Measurements from ENCODE around the gene PARS2. TPM values are rescaled to one million over a fixed set of nuclear protein-coding genes. Genes with fewer than 3 reads are reported as not detected.
A peak's percentile ranks its signal among the peaks of the same experiment; 100 is the strongest.

PARS2 gene
- total RNA-seq, 2 donors from 2014 or later: 3.9 to 4.0 TPM

DNA sequence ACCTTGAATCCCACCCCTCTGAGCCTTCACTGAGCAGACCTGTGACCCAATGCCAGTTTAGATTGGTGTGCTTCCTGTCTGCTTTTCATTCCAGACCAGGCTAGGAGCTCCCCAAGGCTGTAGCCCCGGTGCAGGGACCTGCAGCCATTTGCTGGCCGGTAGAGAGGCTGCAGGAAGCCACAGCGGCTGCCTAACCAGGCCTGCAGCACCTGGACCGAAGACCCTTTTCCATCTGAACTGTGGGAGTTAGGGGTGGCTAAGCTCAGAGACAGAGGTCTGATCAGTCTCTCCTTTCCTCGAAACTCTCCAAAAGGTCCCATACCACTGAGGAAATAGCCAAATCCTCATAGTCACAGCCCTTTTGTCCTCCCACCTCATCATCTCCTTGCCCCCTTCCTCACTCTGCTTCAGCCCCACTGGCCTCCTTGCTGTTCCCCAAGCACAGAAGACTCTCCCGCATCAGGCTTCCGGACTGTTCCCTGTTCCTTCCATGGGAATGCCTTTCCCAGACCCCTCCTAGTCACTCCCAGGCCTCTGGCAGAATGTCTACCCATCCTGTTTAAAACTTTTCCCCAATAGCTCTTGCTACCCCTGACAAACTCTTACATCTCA is 49.3 kb downstream of the PARS2 start:
- no peaks in the 10 kb centered on the region for H3K27me3 ChIP-seq
- peak overlapping the region; percentile 76 to 90 for H3K4me3 ChIP-seq
- H3K27ac ChIP-seq: peak overlapping the region; percentile 67 to 79
- H3K9me3 ChIP-seq: no peaks in the 10 kb centered on the region
- TF ChIP-seq, protein P1, sequence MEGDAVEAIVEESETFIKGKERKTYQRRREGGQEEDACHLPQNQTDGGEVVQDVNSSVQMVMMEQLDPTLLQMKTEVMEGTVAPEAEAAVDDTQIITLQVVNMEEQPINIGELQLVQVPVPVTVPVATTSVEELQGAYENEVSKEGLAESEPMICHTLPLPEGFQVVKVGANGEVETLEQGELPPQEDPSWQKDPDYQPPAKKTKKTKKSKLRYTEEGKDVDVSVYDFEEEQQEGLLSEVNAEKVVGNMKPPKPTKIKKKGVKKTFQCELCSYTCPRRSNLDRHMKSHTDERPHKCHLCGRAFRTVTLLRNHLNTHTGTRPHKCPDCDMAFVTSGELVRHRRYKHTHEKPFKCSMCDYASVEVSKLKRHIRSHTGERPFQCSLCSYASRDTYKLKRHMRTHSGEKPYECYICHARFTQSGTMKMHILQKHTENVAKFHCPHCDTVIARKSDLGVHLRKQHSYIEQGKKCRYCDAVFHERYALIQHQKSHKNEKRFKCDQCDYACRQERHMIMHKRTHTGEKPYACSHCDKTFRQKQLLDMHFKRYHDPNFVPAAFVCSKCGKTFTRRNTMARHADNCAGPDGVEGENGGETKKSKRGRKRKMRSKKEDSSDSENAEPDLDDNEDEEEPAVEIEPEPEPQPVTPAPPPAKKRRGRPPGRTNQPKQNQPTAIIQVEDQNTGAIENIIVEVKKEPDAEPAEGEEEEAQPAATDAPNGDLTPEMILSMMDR (IDR thresholded peaks at IDR 0.05): no peak
- peak; percentile 44 for DNase-seq (ENCODE audit: low spot score)
- peaks cover 0 to 16% of the 10 kb centered on the region in 2 donors for H3K4me1 ChIP-seq
- peaks cover 17% of the 10 kb centered on the region for H3K36me3 ChIP-seq

DNA sequence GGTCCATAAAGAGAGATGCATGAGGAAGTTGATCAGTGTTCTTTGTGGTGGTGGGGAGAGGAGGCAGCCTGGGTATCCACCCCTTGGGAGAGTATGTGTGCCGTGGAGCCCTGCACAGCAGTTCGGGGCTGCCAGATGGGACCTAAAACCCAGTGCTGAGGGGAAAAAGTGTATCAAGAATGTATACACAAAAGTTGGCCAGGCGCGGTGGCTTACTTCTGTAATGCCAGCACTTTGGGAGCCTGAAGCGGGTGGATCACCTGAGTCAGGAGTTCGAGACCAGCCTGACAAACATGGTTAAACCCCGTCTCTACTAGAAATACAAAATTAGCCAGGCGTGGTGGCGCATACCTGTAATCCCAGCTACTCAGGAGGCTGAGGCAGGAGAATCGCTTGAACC is 52.8 kb downstream of the PARS2 start:
- peak; percentile 52 for DNase-seq (ENCODE audit: low spot score)
- Histone ChIP-seq H3K9me3 (no peaks in the 10 kb centered on the region), H3K36me3 (no peaks in the 10 kb centered on the region), H3K4me3 (no peak overlapping the region), H3K4me1 (peaks cover 0 to 12% of the 10 kb centered on the region in 2 donors), H3K27ac (no peak overlapping the region), H3K27me3 (no peaks in the 10 kb centered on the region)
- TF ChIP-seq, protein P1 (IDR thresholded peaks at IDR 0.05): no peak

DNA sequence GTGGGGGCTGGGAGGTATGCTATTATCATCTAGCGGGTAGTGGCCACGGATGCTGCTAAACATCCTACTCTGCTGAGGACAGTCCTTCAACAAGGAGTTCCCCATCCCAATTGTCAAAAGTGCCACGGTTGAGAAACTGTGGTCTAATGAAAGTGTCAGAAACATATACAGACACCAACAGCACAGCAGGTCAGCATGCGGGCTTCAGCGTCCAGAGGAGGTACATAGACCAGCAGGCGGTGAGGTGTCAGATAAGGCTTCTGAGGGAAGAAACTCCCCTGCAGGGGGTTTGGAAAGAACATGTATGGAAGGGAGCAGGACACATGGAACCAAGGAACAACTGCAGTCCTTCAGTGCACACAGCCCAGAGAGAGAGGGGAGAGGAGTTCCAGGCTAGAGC is 53.5 kb downstream of the PARS2 start:
- TF ChIP-seq, protein P1 (IDR thresholded peaks at IDR 0.05): no peak
- Histone ChIP-seq H3K4me1 (peaks cover 0 to 7% of the 10 kb centered on the region in 2 donors), H3K27me3 (no peaks in the 10 kb centered on the region), H3K4me3 (no peak overlapping the region), H3K9me3 (no peaks in the 10 kb centered on the region), H3K27ac (no peak overlapping the region), H3K36me3 (no peaks in the 10 kb centered on the region)
- peak; percentile 18 for DNase-seq (ENCODE audit: low spot score)

DNA sequence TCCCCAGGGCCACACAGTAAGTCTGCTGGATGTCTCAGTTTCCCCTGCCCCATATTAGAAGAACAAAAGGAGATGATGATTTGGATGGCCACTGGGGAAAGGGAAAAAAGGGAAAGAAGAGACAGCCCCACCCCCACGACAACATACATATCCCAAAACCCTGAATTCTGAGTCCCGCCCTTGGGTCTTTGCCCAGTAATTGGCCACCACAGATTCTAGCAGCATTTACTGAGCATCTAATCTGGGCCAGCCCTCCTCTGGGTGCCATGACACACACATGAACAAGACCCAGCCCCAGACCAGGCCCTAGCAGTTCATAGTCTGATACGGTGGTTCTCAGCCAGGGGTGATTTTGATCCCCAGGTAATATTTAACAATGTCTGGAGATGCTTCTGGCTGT is 53.9 kb downstream of the PARS2 start:
- TF ChIP-seq, protein P1 (IDR thresholded peaks at IDR 0.05): no peak
- Histone ChIP-seq H3K36me3 (no peaks in the 10 kb centered on the region), H3K27me3 (no peaks in the 10 kb centered on the region), H3K4me1 (peaks cover 0 to 7% of the 10 kb centered on the region in 2 donors), H3K9me3 (no peaks in the 10 kb centered on the region), H3K27ac (no peak overlapping the region), H3K4me3 (no peak overlapping the region)
- peak; percentile 7 for DNase-seq (ENCODE audit: low spot score)

DNA sequence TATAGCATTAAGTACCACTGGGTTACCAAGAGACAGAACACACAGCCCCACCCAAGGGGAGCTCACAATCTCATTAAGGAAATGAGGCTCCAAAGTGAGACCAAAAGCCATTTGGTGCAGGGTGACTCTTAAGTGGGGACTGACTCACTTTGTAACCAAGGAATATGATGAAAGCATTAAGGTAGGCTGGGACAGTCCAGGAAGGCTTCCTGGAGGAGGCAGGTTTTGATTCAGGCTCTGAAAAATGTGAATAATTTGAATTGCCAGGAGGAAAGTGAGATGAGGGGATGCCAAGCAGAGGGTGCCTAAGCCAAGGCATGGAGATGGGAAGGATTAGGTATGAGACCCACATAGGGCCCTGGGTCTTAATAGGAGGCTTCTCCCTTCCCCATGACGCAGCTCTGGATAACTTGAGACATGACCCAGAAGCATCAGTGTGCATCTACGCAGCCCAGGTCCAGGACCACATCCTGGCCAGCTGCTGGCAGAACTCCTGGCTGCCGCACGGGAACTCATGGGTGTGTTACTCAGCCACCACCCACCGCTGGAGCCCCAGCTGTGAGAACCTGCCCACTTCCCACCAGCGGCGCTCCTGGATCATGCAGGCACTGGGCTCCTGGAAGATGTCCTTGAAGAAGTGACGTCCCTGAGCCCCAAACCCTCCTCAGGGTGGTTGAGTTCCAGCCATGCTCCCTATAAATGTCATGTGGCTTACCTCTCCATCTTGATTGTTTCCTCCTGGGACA is 54.6 kb downstream of the PARS2 start:
- Histone ChIP-seq H3K27ac (no peak overlapping the region), H3K4me1 (peaks cover 0 to under 1% of the 10 kb centered on the region in 2 donors), H3K27me3 (no peaks in the 10 kb centered on the region), H3K9me3 (no peaks in the 10 kb centered on the region), H3K36me3 (no peaks in the 10 kb centered on the region), H3K4me3 (no peak overlapping the region)
- TF ChIP-seq, protein P1 (IDR thresholded peaks at IDR 0.05): no peak
- peak; percentile 21 for DNase-seq (ENCODE audit: low spot score)
